GM19035 (cell line): ENCODE measurements around the gene COL23A1.
"Not testable (repeated sequence)": the region's sequence is repeated elsewhere in the genome, so short reads cannot be mapped to it uniquely, and the experiment has no call there.

Experiments
- ATAC-seq: cut with Tn5 transposase; IDR thresholded peaks from one replicate; pipeline ENCODE4 v1.9.1; 2021; ENCODE audit not compliant: unreplicated experiment

COL23A1 gene

GRCh38 chr5:178589180-178590140 is 733 bp downstream of the COL23A1 start:
- no peak for ATAC-seq

GRCh38 chr5:178588769-178589168 is 1.4 kb downstream of the COL23A1 start:
- no peak for ATAC-seq

- no peak for ATAC-seq
These were observed 2.2 kb downstream of the COL23A1 start for GRCh38 chr5:178587763-178588611.

- ATAC-seq: no peak
These were observed 3.8 kb downstream of the COL23A1 start for GRCh38 chr5:178586396-178586795.

- not testable (repeated sequence) for ATAC-seq
These were observed 4.8 kb downstream of the COL23A1 start for GRCh38 chr5:178585421-178585820.

GRCh38 chr5:178583279-178583678 is 6.9 kb downstream of the COL23A1 start:
- ATAC-seq: no peak

GRCh38 chr5:178582291-178582690 is 7.9 kb downstream of the COL23A1 start:
- no peak for ATAC-seq

GRCh38 chr5:178581621-178582020 is 8.6 kb downstream of the COL23A1 start:
- ATAC-seq: no peak

- no peak for ATAC-seq
These were observed 9.8 kb downstream of the COL23A1 start for GRCh38 chr5:178580271-178580955.

- no peak for ATAC-seq
These were observed 12.2 kb downstream of the COL23A1 start for GRCh38 chr5:178577944-178578343.

- no peak for ATAC-seq
These were observed 12.8 kb downstream of the COL23A1 start for GRCh38 chr5:178577376-178577839.

GRCh38 chr5:178576591-178577351 is 13.4 kb downstream of the COL23A1 start:
- no peak for ATAC-seq

GRCh38 chr5:178573216-178573615 is 17.0 kb downstream of the COL23A1 start:
- no peak for ATAC-seq

GRCh38 chr5:178572617-178573016 is 17.6 kb downstream of the COL23A1 start:
- ATAC-seq: no peak

GRCh38 chr5:178569485-178569884 is 20.7 kb downstream of the COL23A1 start:
- ATAC-seq: no peak

GRCh38 chr5:178564811-178565550 is 25.2 kb downstream of the COL23A1 start:
- no peak for ATAC-seq

- ATAC-seq: no peak
These were observed 25.8 kb downstream of the COL23A1 start for GRCh38 chr5:178564397-178564796.

GRCh38 chr5:178563621-178564020 is 26.6 kb downstream of the COL23A1 start:
- no peak for ATAC-seq

- ATAC-seq: no peak
These were observed 28.4 kb downstream of the COL23A1 start for GRCh38 chr5:178561746-178562264.
